UCSD-AML1 (cell line): Measurements from ENCODE around the gene TRIM50.
"Not testable (repeated sequence)": the region's sequence is repeated elsewhere in the genome, so short reads cannot be mapped to it uniquely, and the experiment has no call there.

ENCODE experiments used
- DNase-seq: peaks from one replicate; lab custom pipeline; 2025; ENCODE audit not compliant: unreplicated experiment; lab: John Stamatoyannopoulos, UW

TRIM50 gene

DNA sequence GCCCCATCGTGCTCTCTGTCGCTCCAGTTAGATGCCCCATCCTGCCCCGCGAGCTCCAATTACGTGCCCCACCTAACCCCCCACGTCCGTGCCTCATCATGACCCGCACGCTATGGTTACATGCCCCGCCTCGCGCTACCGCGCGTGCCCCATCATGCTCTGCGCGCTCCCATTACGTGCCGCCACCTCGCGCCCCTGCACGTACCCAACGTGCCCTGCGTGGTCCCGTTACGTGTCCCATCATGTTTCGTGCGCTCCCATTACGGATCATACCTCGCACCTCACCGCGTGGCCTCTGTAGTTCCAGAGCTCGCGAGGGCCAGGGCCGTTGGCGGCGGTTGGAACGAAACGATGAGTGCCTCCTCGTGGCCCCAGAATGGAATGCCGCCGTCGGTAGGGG lies at the start of gene TRIM50, which contains the start of gene FKBP6:
Gene TRIM50, minus strand, starts transcription at position 161 of the 400 bp plus-strand sequence. CDS start 3,295 bp downstream, outside the sequence.
Gene FKBP6, plus strand, starts transcription at position 240 of the 400 bp plus-strand sequence. CDS start 268 bp downstream, outside the sequence.
- DNase-seq: not testable (repeated sequence)

DNA sequence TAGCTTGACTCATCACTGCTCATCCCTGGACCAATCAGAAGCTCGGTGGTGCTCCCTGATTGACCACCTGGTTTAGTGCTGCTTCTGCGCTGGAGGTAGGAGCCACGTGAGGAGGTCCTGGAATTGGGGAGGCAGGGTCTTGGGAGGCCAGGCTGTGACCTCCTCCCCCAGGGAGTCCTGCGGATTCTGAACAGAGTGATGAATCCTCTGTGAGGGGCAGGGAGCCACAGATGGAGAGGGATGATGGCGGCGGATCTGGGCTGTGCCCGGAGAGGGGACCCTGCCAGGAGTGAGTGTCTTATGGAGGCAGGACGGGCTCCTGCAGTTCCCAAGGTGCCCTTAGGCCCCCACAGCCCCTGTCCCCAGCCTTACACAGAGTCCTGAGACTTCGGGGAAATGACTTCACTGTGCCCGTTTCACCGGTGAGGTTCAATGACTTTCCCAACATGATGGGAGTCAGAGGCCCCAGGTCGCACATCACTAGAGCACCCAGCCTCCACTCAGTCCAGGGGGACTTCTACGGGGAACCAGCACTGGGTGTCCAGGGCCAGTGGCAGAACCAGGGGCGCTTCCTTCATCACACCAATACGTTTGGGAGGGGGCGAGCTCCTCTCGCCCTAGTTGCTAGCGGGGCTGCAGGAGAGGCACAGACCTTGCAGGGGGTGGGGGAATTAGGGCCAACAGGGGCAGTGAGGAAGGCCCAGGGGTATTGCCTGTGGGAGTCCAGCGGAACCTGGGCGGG lies 49.0 kb upstream of the TRIM50 start:
- DNase-seq: no peak

DNA sequence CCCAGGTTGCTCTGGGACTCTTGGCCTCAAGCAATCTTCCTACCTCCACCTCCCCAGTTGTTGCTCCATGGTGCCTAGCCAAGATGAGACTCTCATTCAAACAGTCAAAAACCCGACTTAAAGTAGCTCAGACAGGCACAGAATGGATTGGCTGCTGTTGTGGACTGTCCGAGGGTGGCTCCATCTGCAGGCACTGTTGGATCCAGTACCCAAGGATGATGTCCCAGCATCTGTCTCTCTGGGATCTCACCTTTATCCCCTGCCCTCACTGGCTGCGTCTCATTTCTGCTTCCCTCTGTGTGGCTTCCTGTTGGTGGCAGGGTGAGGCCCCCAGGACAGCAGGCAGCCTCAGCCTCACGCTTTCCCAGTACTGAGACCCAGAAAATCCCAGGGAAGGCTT lies 48.4 kb upstream of the TRIM50 start:
- not testable (repeated sequence) for DNase-seq

DNA sequence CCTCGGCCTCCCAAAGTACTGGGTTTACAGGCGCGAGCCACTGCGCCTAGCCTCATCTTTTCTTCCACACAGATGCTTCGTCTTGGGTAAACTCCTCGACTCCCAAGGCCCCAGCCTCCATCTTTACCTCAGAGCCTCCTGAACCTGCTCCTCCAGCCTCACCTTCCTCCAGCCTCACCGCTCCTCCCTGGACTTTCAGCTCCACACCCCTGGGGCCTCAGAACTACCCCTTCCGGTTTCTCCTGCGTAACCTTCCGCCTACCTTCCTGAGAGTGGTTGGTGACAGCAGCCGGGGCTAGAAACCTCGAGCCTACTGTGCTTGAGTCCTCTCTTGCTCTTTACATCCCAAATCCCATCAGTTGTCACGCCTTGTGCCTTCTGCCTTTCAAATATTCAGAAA lies 45.9 kb upstream of the TRIM50 start:
- no peak for DNase-seq

DNA sequence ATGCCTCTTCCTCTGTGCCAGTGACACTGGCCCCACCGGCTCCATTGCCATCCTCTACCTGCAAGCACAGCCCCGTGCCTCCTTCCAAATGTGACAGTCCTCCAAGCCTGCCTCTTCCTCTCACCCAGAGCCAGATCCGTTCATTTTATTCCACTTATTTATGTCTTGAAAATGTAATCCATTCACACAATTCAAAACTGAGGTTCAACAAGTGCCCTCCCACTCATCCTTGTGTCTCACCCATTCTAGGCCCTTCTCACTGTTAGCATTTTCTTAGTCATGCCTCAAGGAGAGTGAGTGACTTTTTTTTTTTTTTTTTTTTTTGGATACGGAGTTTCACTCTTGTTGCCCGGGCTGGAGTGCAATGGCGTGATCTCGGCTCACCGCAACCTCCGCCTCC lies 41.7 kb upstream of the TRIM50 start:
- DNase-seq: no peak

DNA sequence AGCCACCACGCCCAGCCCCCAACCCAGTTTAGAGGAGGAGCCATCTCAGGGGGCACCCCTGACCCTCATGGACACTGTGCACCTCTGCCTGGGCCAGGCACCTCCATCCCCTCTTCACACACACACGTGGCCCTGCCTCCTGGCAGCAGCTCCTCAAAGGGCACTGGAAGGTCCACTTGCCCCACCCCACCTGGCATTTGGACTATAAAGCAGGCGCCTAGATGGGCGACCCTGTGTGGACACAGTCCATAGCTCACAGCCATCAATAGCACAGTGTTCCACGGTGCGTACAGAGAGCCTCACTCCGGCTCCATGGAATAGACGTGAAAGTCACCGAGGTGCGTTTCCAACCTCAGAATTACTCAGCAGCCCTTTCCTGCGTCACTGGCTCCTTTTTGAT lies 41.1 kb upstream of the TRIM50 start:
- DNase-seq: no peak

DNA sequence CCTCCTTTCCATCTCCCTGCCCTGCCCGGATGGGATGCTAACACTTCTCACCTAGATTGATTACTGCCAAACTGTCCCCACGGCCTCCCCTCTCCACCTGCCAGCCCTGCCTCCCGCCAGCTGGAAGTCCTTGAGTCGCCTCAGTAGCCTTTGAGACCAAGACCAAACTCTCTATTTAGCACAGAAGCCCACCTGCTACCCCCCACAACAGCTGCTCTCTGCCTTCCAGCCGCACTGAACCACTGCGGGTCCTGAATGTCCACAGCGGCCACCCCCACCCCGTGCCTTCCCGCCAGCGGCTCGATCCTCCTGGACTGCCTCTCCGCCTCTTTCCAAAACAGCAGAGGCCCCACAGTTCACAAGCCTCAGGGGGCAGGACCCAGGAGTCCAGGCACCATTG lies 39.1 kb upstream of the TRIM50 start:
- DNase-seq: no peak

DNA sequence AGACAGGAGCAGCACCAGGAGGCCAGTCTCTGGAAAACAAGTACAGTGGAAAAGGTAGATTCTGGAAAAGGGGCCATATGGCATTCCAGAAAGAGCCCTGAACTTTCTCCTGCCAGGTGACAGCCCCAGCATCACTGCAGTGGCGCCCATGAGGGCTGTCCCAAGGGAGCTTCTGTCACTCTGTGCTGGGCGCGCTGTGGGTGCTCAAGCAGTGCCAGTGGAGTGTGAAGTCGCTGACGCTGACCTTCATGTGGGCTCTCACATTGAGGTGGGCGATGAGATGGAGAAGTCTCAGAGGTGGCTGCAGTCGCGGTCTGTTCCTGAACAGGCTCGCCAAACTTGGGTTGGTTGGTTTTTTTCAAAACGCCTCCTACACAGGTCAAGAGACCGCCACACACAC lies 38.2 kb upstream of the TRIM50 start:
- DNase-seq: no peak

DNA sequence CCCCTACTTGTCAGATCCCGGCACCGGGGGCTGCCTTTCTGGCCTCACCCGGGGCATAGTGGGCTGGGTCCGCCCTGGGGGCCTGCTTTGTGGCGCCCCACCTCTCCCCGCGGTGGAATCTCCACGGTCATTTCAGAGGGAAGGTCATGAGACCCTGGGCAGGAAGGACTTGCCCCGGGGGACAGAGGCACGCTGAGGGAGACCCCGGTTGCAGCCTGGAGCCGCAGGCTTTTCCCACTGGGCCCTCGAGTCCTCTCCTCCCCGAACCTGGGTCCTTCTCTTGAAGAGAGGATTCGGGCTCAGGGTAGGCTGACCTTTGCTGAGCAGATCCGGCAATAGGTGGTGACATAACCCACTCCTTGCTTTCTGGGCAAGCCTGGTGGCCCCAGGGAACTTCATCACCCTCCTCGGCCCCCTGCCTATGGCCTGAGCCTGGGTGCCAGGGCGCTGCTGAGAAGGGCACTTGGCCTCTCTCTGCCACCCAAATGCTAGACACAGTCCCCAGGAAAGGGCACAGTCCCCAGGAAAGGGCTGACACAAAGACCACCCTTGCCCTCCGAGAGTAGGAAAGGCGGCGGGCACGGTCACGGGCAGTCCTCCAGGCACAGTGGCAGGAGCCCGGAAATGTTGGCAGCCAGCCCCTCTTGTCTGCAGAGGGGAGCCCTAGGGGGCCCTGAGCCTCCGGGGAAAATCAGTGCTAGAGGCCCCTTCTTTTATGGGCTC lies 36.3 kb upstream of the TRIM50 start:
- DNase-seq: no peak

DNA sequence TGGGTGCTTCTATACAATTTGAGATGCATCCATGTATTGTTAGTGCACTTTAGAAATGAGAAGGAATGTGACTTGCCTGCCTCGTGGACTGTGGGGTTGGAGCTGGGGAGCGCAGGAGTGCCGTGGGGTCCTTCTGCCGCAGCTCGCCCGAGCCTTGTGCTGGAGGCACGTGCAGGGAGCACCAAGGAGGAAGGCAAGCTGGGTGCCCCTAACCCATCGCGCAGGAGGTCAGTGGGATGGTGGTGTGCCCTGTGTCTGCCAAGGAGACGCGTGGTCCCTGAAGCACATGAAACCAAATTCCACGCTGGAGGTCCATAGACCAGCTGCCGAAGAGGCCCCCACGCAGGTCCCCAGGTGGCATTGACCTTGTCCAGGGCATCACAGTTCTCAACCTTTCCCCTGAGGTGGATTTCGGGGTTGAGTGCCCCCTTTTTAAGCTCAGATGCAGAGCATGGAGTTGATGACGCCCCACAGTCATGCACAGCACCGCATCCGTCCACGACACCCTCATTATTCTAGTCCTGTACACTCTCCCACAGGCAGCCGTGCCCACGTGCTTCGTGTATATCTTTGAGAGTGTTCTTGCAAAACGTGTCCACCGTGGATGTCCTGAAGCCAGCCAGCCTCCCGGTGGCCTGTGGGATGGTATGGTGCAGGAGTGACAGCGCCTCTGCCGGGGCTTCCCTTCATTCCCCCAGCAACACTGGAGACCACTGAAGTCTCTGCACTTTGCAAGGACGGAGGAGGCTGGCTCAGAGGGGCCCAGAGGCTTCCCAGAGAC lies 35.5 kb upstream of the TRIM50 start:
- DNase-seq: no peak

DNA sequence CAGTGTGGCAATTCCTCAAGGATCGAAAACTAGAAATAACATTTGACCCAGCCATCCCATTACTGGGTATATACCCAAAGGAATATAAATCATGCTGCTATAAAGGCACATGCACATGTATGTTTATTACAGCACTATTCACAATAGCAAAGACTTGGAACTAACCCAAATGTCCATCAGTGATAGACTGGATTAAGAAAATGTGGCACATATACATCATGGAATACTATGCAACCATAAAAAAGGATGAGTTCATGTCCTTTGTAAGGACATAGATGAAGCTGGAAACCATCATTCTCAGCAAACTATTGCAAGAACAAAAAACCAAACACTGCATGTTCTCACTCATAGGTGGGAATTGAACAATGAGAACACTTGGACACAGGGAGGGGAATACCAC lies 32.7 kb upstream of the TRIM50 start:
- not testable (repeated sequence) for DNase-seq

DNA sequence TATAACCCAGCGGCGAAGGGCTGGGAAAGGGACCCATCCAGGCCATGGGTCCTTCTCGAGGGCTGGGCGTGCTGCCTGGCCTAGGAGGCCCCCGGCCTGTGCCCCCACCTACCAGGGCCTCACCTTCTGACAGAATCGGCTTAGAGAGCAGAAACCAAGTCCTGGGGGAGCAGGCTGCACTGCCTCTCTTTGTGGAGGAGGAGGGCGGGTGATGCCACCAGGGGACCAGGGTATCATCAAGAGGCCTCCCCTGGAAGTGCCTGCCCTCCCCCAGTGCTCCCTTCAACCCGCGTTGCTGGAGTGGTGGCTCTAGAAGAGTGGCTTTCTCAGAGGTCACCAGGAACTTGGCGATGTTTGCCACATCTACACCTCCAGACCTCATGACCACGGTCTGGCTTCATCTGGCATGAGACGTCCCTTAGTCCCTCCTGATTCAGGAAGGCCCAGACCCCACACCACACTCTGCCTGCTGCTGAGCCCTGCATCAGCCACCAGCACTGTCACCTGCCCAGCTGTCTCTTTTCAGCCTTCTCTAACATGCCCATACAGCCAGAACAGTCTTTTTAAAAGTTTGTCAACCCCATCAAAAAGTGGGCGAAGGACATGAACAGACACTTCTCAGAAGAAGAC lies 32.0 kb upstream of the TRIM50 start:
- DNase-seq: no peak

DNA sequence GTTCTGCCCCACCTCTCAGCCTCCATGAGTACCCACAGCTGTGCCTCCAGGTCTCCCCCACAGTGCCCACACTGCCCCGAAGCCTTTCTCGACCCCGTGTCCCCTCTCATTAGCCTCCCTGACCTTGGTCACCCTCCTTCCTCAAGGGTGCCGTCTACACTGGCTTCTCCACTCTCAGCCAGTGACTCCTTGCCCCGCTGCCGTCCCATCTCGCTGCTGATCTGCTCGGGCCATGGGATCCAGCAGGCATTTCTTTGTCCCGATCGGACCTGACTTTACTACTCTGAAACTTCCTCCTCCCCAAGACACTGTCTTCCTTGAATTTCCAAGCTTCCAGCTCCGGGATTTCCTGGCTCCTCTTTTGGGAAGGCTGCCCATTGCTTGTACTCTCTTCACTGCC lies 31.4 kb upstream of the TRIM50 start:
- DNase-seq: no peak

DNA sequence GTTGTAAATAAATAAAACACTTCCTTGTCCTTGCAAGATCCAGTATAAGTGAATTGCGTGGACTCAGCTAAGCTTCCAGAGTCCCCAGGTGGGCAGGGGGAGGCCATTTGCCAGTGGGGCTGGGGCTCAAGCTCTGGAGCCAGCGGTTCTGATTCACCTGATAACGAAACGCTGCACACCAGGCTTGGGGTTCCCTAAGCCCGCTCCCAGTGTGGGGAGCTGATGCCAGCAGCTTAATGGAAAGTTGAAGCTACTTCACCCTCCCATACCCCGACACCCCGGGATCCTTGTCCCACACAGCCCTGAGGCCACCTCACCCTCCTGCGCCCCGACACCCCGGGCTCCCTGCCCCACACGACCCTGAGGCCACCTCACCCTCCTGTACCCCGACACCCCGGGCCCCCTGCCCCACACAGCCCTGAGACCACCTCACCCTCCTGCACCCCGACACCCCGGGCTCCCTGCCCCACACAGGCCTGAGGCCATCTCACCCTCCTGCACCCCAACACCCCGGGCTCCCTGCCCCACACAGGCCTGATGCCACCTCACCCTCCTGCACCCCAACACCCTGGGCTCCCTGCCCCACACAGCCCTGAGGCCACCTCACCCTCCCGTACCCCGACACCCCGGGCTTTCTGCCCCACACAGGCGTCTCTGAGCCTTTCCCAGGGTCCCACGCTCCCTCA lies 30.9 kb upstream of the TRIM50 start:
- DNase-seq: no peak

DNA sequence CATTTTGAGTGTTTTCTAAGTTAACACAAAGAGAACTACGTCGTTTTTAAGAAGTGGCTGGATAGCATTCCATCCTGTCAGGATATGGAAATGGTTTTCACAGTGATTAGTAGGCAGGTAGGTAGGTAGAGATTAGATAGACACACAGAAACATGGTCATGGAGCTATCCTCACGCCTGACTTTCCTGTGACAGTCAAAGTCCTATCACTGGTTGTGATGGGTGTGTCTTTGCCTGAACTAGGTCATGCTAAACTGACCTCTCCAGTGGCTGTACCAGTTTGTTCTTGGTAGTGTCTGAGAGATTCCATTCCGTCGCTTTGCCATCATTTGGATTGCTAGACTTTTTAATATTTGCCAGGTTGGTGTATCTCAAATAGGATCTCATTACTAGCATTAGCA lies 28.3 kb upstream of the TRIM50 start:
- DNase-seq: no peak

DNA sequence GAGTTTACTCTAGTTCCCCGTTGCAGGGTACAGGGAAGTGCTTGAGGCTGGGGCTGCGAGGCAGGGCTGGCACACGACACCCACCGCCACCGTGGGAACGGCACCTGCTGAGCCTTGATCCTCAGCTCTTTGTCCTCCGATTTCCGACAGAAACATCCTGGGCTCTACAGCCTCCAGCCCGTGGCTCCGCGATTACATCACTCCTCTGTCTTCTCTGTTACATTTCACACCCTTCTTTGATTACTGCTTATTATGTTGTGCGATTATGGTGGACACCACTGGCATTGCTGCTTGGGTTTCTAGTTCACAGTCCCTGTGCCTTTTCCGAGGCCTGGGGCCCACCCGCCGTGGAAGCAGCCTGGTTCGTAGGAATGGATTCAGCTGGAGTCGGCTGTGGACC lies 26.9 kb upstream of the TRIM50 start:
- no peak for DNase-seq

DNA sequence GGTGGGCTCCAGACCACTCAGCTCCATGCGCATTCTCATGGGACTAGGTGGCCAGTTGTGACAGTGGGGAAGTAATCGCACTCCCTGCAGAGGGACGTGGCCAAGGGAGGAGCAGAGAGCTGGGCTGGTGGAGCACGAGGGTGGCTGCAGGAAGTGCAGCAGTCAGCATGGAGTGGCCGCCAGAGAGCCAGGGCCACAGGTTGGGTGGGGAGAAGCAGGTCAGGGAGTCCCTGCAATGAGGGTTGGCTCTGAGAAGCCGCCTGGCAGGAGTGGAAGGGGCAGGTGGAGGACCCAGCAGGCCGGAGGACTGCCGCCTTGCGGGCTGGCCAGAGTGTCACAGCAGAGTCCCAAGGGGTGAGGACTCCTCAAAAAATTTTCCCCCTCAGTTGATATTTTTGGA lies 26.3 kb upstream of the TRIM50 start:
- DNase-seq: no peak

DNA sequence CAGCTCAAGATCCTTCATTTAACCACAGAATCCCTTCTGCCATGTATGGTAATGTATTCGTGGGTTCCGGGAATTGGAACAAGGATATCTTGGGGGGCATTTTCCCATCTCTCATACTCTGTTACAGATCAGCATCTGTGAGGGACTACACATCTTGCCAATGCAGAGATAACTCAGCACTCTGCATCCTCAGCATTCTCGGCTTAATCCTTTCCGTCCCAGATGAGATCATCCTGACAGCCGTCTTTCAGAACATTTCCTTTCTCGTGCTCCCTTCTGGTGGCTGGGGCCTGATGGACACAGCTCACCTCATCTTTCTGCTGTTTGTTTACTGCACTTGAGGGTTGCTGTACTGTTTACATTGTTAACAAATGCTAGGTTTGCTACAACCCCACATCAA lies 25.4 kb upstream of the TRIM50 start:
- no peak for DNase-seq

DNA sequence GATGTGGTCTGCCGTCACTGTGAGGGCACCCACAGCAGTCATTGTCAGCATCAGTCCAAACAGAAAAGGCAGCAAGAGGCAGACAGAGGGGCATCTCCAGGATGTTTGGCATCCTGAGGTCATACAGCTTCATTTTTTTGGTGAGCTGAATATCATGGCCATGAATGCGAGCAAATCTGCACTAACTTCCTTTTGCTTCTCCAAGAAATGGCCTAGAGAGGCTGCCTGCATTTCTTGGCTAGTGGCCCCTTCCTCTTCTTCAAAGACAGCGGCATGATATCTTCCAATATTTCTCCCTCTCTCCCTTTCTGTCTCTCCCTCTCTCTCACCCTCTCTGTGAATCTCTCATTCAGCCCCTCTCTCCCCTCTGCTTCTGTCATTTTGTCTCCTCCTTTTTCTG lies 24.9 kb upstream of the TRIM50 start:
- DNase-seq: no peak

DNA sequence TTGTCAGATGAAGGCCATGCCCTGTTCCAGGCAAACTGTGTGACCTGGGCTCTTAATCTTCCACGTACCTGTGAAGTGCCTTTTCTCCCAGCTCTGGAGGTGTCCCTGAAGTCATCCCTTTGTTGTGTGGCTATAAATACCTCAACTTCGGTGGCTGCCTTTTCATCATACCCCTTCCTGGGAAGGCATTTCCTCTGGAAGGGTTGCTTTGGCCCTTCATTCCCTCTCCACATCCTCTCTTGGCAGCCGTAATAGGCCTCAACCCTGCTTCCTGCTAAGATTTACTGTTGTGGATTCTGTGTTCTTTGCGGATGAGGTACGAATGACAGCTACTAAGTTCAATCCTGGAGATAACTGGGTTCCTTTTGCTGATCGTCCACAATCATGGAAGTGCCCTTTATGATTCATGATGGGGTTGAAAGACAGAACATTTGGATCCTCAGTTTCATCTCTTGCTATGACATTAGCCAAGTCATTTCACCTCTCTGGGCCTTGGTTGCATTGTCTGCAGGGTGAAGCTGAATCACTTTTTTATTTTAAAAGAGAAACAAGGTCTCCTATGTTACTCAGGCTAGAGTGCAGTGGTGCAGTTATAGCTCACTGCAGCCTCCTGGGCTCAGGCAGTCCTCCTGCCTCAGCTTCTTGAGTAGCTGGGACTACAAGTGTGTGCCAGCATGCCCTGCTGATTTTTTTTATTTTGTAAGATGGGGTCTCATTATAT lies 23.7 kb upstream of the TRIM50 start:
- no peak for DNase-seq
